GM18907 (cell line): ENCODE data around the gene MRPL41.
A peak's percentile ranks its signal among the peaks of the same experiment; 100 is the strongest.
"Not testable (repeated sequence)": the region's sequence is repeated elsewhere in the genome, so short reads cannot be mapped to it uniquely, and the experiment has no call there.

Experiments
- ATAC-seq: cut with Tn5 transposase; IDR thresholded peaks from one replicate; pipeline ENCODE4 v1.9.1; 2021; ENCODE audit warnings: mild to moderate bottlenecking, moderate library complexity; ENCODE audit not compliant: unreplicated experiment

Gene MRPL41

DNA sequence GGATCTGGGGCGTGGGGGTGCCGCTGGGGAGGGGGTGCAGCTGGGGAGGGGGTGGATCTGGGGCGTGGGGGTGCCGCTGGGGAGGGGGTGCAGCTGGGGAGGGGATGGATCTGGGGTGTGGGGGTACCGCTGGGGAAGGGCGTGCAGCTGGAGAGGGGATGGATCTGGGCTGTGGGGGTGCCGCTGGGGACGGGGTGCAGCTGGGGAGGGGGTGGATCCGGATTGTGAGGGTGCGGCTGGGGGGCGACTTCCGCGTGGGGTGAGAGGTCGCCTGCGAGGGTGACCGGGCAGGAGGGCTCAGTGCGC lies 768 bp upstream of the MRPL41 start:
- ATAC-seq = not testable (repeated sequence)

DNA sequence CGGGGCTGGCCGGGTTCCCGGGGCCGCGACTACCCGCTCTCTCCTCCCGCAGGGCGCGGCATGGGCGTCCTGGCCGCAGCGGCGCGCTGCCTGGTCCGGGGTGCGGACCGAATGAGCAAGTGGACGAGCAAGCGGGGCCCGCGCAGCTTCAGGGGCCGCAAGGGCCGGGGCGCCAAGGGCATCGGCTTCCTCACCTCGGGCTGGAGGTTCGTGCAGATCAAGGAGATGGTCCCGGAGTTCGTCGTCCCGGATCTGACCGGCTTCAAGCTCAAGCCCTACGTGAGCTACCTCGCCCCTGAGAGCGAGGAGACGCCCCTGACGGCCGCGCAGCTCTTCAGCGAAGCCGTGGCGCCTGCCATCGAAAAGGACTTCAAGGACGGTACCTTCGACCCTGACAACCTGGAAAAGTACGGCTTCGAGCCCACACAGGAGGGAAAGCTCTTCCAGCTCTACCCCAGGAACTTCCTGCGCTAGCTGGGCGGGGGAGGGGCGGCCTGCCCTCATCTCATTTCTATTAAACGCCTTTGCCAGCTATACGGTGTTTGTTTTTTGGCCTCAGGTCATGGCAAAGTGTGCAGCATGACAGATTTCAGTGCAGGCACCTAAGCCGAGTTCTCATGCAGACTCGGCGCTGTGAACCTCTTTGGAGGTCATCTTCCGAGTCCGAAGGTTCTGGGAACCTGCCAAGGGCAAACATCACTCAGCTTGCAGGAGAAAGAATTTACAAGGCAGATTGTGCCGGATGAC lies 516 bp downstream of the MRPL41 start:
- ATAC-seq = peak; percentile 12

DNA sequence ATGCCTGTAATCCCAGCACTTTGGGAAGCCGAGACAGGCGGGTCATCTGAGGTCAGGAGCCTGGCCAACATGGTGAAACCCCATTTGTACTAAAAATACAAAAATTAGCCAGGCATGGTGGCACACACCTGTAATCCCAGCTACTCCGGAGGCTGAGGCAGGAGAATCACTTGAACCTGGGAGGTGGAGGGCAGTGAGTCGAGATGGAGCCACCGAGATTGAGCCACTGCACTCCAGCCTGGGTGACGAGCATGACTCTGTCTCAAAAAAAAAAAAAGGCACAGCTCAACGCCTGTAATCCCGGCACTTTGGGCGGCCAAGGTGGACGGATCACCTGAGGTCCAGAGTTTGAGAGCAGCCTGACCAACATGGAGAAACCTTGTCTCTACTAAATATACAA lies 2.0 kb downstream of the MRPL41 start:
- ATAC-seq = not testable (repeated sequence)

DNA sequence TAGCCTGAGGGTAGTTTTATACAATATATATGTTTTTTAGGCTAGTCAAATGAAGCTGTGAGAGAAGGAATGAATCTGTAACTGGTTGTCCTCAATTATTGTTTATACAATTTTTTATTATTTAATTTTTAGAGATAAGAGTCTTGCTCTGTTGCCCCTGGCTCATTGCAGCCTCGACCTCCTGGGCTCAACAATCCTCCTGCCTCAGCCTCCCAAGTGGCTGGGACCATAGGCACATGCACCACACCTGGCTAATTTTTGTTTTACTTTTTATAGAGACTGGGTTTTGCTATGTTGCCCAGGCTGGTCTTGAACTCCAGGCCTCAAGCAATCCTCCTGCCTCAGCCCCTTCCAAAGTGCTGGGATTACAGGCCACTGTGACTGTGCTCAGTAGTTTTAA lies 2.7 kb downstream of the MRPL41 start:
- ATAC-seq = no peak

DNA sequence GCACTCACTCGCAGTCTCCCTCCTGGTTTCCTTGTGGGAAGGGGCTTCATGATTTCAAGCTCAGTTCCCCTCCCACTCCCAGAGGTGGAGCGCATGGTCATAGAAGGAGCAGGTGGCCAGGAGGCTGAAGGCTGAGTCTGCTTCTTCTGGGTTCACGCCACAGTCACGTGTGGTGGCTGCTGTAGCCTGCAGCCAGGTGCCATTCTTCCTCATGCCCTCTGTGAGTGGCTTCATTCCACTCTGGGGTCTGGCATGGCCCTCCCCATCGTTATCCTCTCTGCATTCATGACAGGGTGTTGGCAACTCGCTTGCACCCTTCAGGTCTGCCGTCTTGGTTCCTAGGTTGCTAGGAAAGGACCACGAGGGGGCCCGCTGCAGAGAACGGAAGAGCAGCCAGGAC lies 3.5 kb downstream of the MRPL41 start:
- ATAC-seq = no peak

DNA sequence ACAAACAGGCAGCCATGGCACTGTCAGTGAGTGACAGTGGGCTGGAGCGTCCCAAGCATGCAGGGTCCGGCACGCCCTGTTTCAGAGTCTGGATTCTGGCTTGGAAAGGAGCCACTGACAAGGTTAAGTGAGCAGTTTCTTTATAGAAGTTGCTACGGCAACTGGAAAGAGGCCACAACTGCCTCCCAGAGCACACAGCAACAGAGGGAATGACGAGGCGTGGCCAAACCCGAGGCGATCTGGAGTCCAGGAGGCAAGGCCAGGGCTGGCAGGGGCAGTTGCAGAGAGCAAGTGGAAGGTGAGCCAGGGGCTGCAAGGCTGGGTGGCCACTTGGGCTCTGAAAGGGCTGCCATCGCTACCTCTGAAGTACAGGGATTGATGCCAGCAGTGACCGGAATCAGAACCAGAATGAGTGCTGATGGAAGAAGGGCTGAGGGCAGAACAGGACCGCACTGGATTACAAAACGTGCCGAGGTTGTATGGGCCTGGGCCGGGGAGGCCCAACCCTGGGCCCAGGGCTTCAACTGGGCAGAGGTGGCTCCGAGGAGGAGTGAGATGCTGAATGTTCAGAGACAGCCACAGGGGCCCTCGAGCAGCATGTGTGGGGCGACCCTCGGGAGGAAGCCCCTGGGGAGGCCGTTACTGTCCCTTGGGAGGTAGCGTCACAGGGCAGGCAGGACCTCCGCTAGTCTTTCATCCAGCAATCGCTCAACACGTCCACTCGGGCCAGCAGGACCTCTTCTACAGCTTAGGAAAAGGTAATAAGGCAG lies 4.6 kb downstream of the MRPL41 start:
- no peak for ATAC-seq

DNA sequence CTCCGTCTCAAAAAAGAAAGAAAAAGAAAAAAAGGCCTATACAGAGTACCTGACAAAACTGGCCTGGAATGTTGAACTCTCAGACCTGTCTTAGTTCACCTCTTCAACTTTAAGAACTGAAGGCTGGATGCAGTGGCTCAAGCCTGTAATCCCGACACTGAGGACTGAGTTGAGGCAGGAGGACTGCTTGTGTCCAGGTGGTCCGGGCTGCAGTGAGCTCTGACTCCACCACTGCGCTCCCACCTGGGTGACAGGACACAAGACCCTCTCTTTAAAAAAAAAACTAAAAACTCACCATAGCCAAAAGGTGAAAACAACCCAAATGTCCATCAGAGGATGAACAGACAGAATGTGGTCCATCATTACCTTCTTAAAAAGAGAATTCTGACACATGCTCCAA lies 6.4 kb downstream of the MRPL41 start:
- ATAC-seq = no peak

DNA sequence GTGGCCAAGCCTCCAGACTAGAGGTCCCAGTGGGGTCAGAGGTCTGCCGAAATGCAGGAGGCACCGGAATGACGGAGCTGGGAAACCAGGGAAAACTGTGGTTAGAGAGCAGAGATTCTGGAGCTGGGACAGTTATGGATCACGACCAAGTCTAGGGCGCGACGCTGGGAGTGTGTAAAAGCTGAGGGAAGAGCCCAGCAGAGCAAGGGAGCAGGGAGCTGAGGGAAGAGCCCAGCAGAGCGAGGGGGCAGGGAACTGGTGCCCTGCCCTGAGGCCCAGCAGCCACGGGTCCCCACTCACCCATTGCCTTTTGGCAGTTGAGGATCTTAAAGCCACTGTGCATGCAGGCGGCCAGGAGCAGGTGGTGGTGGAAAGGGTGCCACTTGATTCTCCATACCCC lies 12.5 kb downstream of the MRPL41 start:
- no peak for ATAC-seq

DNA sequence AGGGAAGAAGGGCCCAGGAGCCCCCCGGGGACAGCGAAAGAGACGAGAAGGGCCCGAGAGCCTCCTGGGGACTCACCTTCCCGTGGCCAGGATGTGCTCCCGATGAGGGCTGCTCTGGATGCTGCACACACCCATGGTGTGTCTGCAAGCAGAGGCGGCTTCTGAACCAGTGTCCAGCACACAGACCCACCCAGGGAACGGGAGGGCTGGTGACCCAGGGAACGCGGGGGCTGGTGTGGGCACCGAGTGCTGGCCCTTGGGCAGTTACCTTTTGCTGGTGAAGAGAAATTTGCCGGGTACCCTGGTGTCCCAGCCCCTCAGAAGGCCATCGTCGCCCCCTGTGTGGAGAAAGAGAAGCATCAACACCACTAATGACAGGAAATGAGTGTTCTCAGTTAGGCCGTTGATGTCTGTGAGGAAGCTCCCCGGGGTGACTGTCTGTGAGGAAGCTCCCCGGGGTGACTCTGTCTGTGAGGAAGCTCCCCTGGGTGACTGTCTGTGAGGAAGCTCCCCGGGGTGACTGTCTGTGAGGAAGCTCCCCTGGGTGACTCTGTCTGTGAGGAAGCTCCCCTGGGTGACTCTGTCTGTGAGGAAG lies 13.2 kb downstream of the MRPL41 start:
- ATAC-seq = no peak

DNA sequence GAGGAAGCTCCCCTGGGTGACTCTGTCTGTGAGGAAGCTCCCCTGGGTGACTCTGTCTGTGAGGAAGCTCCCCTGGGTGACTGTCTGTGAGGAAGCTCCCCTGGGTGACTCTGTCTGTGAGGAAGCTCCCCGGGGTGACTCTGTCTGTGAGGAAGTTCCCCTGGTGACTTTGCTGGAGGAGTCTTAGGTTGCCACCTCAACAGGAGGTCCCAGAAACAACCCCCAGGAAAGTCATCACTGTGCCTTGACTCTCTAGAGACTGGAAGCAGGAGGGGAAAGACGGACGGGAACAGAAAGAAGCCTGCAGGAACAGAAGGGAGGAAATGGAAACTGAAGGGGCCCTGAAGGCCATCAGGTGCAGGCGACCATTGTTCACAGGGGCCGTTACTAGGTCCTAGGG lies 16.8 kb downstream of the MRPL41 start:
- ATAC-seq = not testable (repeated sequence)

DNA sequence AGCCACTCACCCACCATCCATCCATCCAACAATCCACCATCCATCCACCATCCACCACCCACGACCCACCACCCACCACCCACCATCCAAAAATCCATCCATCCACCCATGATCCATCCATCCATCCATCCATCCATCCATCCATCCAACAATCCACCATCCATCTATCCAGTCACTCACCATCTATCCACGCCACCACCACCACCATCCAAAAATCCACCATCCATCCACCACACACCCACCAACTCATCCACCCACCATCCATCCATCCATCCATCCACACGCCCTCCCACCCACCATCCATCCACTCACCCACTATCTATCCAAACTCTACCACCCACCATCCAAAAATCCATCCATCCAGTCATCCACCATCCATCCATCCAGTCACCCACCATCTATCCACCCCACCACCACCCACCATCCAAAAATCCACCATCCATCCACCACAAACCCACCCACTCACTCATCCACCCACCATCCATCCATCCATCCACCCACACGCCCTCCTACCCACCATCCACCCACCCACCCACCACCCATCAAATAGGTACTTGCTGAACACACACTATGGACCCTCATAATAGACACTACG lies 18.0 kb downstream of the MRPL41 start:
- no peak for ATAC-seq

DNA sequence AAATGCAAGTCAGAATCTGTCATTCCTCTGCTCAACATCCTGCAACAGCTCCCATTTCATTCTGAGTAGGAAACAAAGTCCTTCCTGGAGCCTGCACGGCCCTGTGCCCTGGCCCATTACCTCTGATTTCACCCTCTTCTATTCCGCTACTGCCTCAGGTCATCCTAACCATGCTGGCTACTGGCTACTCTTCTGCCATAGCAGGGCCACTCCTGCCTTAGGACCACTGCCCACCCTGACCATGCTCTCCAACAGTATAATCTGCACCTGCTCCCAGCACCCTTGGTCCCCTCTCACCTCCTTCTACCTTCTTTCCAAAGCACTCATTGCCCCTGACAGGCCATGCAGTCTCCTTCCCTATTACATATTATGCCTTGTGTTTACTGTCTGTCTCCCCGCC lies 18.9 kb downstream of the MRPL41 start:
- ATAC-seq = no peak

DNA sequence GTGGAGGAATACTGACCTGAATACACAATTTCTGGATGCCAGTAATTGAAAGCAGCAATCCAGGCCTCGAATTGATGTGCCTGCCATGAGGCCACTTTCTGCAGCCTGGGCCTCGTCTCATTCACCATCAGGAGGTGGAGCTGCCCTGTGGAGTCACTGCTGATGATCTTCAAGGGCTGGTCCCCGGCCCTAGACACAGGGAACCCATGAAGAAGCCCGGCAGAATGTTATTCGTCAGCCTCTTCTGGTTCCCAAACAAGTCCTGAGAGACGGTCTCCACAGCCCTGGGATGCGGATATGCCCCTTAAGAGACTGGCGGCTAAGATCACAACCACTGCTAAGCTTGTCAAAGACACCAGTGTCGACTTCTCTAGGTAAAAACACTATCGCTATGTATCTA lies 22.5 kb downstream of the MRPL41 start:
- ATAC-seq = no peak

DNA sequence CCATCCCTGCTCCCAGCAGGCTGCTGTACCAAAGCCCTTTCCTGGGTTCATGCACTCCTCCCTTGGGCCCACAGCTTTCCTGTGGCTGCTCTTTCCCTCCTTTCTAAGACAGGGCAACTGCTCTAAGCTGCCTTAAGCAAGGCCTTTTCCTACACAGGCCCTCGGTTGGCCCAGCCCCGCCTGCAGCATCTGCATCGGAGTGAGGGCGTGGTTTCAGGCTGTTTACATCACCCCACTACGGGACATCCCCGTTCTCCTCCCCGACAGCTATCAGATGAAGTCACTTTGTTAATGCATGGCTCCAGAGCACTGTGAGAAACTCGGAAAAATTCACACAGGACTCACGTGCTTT lies 23.7 kb downstream of the MRPL41 start:
- no peak for ATAC-seq

DNA sequence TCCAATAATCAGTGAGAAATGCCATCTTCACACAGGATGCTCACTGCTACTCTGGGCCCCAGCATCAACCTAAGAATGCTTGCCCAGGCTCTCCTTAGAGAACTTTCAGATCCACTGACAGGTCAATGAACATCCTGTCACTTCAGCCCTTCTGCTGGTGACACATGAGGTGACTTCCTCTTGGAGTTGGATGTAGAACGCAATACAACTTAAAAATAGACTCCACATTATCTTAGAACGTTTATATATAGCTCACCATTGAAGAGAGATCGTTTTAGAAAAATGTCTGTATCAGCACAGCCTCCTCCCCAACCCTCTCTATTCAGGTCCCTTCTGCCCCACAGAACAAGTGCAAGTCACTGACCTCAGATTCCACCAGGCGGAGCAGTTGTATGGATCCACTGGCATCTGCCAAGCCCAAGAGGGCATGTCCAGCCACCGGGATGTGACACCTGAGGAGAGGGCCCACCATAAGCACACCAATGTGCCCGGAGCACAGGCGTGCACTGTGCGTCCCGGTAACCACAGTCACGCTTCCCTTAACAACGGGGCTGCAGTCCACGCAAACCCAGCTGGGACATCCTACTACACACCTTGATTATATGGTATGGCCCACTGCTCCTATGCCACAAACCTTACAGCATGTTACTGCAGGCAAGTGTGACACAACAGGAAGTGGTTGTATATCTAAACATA lies 24.2 kb downstream of the MRPL41 start:
- ATAC-seq = no peak

DNA sequence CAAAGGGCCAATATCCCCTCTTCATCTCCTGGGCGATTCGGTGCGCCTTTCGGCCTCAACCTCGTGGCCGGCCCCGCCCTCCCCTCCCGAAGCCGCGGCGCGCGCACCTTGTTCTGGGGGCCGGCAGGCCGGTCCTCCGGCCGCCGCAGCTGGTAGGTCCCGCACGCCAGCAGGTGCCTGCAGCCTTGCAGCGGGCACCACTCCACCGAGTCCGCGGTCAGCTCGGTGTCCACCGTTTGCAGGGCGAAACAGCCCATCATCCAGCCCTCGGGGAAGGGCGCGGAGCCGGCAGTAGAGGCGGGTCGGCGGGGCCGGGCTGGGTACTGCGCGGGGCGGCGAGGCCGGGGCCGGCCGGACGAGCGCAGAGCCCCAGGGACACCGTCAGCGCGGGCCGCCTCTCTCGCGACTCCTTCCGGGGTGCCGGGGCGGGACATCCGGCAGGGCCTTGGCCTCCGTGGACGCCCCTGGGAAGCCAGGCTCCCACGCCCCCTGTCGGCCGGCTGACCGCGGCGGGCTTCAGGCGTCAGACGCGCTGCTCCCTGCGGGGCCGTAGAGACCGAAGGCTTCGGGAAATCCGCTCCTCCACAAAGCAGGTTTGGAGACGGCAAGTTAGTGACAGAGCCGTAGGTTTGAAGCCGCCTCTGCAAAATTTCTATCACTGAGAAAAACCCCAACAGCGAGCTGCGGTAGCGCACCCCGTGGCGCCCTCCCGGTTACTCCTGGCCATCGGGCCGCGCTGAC lies 27.0 kb downstream of the MRPL41 start, which contains the start of gene DPH7:
TSS of gene DPH7 (minus strand) at position 408 of the 741 bp plus-strand sequence. CDS start at position 260, 148 bp downstream.
- ATAC-seq = peak; percentile 80

DNA sequence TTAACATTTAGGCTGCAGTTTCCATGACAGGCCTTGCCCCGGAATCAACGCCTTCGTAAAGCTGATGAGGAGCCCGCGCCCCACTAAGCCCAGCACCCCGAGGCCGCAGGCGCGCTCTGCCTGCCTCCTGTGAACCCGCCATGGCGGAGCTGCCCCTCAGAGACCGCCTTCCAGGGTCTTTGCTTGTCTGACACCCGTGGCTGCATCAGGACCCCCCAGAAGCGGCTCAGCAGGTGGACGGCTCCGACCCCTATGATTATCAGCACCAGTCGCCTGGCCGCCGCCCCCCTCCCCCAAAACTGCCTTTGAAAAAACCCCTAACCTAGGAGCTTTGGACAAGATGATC lies 27.6 kb downstream of the MRPL41 start:
- no peak for ATAC-seq

DNA sequence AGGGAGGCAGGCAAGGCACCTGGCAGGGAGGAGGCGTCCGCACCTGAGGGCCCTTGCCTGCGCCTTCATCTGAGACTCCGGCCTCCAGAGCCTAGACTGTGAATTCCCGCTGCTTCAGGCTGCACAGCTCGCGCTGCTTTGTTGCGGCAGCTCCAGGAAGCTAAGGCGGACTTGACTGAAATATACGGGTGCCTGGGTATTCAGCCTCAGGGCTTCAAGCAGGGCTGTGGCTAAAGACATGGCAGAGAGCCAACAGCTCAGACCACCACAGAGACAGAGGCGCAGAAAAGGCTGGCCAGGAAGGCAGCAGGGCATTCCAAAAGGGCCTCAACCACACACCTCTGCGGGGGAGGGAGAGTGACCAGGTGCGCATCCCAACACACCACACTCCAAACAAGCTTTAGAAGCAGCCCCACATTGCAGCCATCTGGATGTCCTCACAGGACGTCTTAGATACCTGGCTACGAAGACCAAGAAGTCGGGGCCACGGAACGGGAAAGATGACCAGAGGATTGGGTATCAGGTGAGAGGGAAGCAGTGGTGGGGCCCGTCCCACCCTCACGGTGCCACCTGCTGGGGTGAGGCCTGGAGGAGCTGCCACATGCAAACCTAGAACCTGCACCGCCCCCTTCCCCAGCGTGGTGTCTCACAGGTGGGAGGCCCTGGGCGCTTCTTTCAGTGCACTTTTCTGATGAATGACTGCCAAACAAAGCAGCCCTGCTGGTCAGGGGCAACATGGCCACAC lies 28.7 kb downstream of the MRPL41 start:
- no peak for ATAC-seq

DNA sequence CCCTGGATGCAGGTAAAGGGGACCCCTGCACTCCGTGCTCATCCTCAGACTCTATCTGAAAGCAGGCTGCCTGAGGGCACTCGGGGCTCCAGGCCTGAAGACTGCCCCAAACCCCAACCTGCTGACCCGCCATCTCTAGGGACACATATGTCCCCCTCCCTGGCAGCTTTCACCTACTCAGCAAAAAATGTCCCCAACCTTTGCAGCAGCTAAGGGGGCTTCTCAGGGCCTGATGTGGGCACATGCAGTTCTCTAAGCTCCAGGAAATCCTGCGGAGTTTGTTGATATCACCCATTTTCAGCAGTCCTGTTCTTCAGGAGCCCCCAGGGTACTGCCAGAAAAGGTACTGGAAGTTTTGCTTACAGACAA lies 29.3 kb downstream of the MRPL41 start:
- no peak for ATAC-seq
